Mesodermal cell (in vitro differentiated cells): ENCODE data around the gene KIF16B.

Experiments used
- H3K27ac ChIP-seq: 2 replicates; pipeline ENCODE4 v1.7.0; 2013; ENCODE audit warnings: mild to moderate bottlenecking, low read depth, low read length, moderate library complexity; ENCODE audit not compliant: severe bottlenecking
- H3K36me3 ChIP-seq: 2 replicates; pipeline ENCODE4 v1.7.1; 2013; ENCODE audit warnings: mild to moderate bottlenecking, low read length, moderate library complexity; ENCODE audit not compliant: control insufficient read depth, insufficient read depth
- H3K4me1 ChIP-seq: one replicate; pipeline ENCODE4 v1.7.1; 2013; ENCODE audit warnings: mild to moderate bottlenecking, low read length; ENCODE audit not compliant: insufficient read depth, control insufficient read depth, poor library complexity, severe bottlenecking
- H3K4me3 ChIP-seq: 2 replicates; pipeline ENCODE4 v1.7.0; 2013; ENCODE audit warnings: low read length, control low read depth, mild to moderate bottlenecking; ENCODE audit not compliant: insufficient read depth, poor library complexity, severe bottlenecking; ENCODE audit errors: extremely low read depth
- H3K9me3 ChIP-seq: 2 replicates; pipeline ENCODE4 v1.7.1; 2013; ENCODE audit warnings: mild to moderate bottlenecking, low read length, moderate library complexity; ENCODE audit not compliant: control insufficient read depth
- WGBS, 2 experiments: methylation state at CpG; one replicate each; pipeline ENCODE4 v1.1.5; 2013; ENCODE audit warnings: missing lambda C conversion rate in 2 of 2; ENCODE audit not compliant: insufficient coverage in 2 of 2; 5-methylcytosine and 5-hydroxymethylcytosine counted together

KIF16B gene

GRCh38 chr20:16385891-16386290, 187.4 kb downstream of the KIF16B start:
- Histone ChIP-seq H3K4me1 (no peaks in the 10 kb centered on the region), H3K4me3 (no peak overlapping the region), H3K36me3 (peaks cover 5% of the 10 kb centered on the region), H3K27ac (no peak overlapping the region), H3K9me3 (no peaks in the 10 kb centered on the region)
- 88 to 93% methylated on average over 5 of the region's 5 CpGs for WGBS, 2 experiments

DNA sequence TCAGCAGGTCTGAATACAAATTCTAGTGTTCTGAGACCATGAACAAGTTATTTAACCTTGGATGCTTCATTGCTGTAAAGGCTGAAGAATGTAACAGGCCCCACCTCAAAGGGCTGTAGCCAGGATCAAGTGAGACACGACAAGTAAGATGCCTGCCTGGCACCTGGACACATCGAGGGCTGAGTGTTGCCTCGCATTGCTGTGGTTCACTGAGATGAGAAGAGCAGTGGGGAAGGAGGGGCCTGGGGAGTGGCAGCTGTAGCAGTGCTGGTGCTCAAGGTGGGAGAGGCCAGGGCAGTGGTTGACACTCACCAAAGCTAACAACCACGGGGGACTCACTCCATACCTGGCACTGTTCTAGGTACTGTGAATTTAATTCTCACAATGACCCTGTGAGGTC, 187.8 kb downstream of the KIF16B start:
- Histone ChIP-seq H3K9me3 (no peaks in the 10 kb centered on the region), H3K4me1 (no peaks in the 10 kb centered on the region), H3K4me3 (no peak overlapping the region), H3K27ac (no peak overlapping the region), H3K36me3 (peaks cover 5% of the 10 kb centered on the region)
- 95 to 98% methylated on average over 3 of the region's 4 CpGs for WGBS, 2 experiments

GRCh38 chr20:16381444-16381843, 191.8 kb downstream of the KIF16B start:
- H3K9me3 ChIP-seq: no peaks in the 10 kb centered on the region
- H3K36me3 ChIP-seq: peaks cover 5% of the 10 kb centered on the region
- no peak overlapping the region for H3K27ac ChIP-seq
- 78 to 100% methylated on average over 1 of the region's 2 CpGs for WGBS, 2 experiments
- H3K4me3 ChIP-seq: no peak overlapping the region
- no peaks in the 10 kb centered on the region for H3K4me1 ChIP-seq

DNA sequence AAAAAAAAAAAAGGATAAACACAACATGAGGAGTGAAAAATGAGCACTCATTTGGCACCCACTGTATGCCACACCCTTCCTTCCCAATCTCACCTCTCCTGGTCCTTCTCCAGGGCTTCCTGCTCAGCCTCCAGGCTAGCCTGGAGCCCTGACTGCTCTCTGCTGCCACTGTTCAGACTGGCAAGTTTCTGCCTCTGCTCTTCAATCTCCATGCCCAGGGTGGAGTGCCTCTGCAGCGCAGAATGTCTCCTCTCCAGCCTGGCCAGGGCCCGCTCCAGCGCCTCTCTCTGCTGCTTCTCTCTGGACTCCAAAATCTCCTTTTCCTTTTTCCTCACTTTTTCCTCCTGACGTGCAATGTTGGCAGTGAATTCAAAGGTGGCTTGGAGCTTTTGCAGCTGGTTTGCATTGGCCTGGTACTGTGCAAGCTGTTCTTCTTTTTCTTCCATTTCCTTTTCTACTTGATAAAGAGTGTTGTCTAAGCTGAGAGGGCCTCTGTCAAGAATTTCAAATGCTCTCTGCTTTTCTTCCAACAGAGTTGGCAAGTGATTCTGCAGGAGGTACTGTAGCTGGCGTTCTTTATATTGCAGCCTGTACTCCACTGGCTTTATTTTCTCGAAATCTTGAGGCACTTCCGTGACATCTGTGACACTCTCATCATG, 194.4 kb downstream of the KIF16B start:
- Histone ChIP-seq H3K4me1 (no peaks in the 10 kb centered on the region), H3K27ac (no peak overlapping the region), H3K4me3 (no peak overlapping the region), H3K9me3 (no peaks in the 10 kb centered on the region), H3K36me3 (peaks cover 2% of the 10 kb centered on the region)
- WGBS, 2 experiments: 94 to 100% methylated on average over 6 to 7 of the region's 7 CpGs

- no CpG with 5 or more reads among the region's 1 CpG for WGBS, 2 experiments
- Histone ChIP-seq H3K27ac (no peak overlapping the region), H3K36me3 (no peaks in the 10 kb centered on the region), H3K4me3 (no peak overlapping the region), H3K9me3 (no peaks in the 10 kb centered on the region), H3K4me1 (no peaks in the 10 kb centered on the region)
Observed at GRCh38 chr20:16378122-16378521, 195.1 kb downstream of the KIF16B start.

- no CpG with 5 or more reads among the region's 1 CpG for WGBS, 2 experiments
- Histone ChIP-seq H3K4me1 (no peaks in the 10 kb centered on the region), H3K27ac (no peak overlapping the region)
Observed at GRCh38 chr20:16369441-16369840, 203.8 kb downstream of the KIF16B start.

DNA sequence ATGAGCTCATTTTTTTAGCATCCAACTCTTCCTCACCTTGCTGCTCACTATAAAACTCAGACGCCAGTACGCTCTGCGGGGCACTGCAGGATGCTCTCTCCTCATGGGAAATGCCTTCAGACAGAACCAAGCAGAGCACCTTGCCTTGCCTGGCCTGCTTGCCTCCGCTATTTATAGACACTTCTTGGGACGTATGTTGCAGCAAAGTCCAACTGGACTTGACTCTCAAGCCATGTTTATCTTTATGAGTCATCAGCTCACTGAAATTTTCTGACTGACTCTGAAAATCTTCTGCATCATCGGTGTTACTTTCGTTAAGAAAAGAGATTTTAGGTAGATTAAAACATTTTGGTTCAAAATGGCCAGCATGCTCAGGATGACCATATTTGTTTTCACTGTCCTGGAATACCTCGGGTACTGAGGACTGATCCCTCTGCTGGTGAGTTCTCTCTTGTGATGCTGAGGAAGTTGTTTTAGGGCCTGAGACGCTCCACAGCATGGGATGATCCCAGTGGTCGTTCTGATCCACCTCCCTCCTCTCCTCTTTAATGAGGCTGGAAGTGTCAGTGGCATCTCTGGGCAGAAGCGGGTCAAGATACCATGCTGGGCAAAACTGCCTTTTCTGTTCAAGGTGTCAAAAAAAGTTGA, 204.5 kb downstream of the KIF16B start:
- H3K4me3 ChIP-seq: no peak overlapping the region
- H3K4me1 ChIP-seq: no peaks in the 10 kb centered on the region
- no peaks in the 10 kb centered on the region for H3K36me3 ChIP-seq
- WGBS, 2 experiments: 85 to 100% methylated on average over 7 of the region's 11 CpGs
- no peak overlapping the region for H3K27ac ChIP-seq
- H3K9me3 ChIP-seq: no peaks in the 10 kb centered on the region

More at GRCh38 chr20:16369441-16369840, 203.8 kb downstream of the KIF16B start:
- Histone ChIP-seq H3K9me3 (no peaks in the 10 kb centered on the region), H3K36me3 (no peaks in the 10 kb centered on the region), H3K4me3 (no peak overlapping the region)

GRCh38 chr20:16367948-16368560, 205.2 kb downstream of the KIF16B start:
- no peaks in the 10 kb centered on the region for H3K4me1 ChIP-seq
- no peaks in the 10 kb centered on the region for H3K9me3 ChIP-seq
- no peak overlapping the region for H3K27ac ChIP-seq
- no peaks in the 10 kb centered on the region for H3K36me3 ChIP-seq
- H3K4me3 ChIP-seq: no peak overlapping the region
- WGBS, 2 experiments: 89 to 93% methylated on average over 14 of the region's 14 CpGs

GRCh38 chr20:16366529-16366928, 206.7 kb downstream of the KIF16B start:
- 91 to 94% methylated on average over 3 of the region's 5 CpGs for WGBS, 2 experiments
- Histone ChIP-seq H3K36me3 (no peaks in the 10 kb centered on the region), H3K9me3 (no peaks in the 10 kb centered on the region), H3K4me3 (no peak overlapping the region), H3K4me1 (no peaks in the 10 kb centered on the region), H3K27ac (no peak overlapping the region)

- Histone ChIP-seq H3K27ac (no peak overlapping the region), H3K36me3 (no peaks in the 10 kb centered on the region), H3K4me3 (no peak overlapping the region), H3K4me1 (no peaks in the 10 kb centered on the region), H3K9me3 (no peaks in the 10 kb centered on the region)
- 90% methylated on average over 4 of the region's 5 CpGs; no CpG with 5 or more reads in 1 of the 2 experiments for WGBS, 2 experiments
Observed at GRCh38 chr20:16364320-16364687, 208.9 kb downstream of the KIF16B start.
